HL-60 (cell line): Measurements from ENCODE around the gene F8.

Experiments used
- CTCF ChIP-seq: IDR thresholded peaks from one replicate; pipeline ENCODE4 v1.5.1; 2011; ENCODE audit warnings: low read length, control low read depth, inconsistent platforms; ENCODE audit not compliant: insufficient read depth
- POLR2AphosphoS5 ChIP-seq: IDR thresholded peaks from 2 replicates; pipeline ENCODE4 v1.6.1; 2012; ENCODE audit warnings: low read depth
- REST ChIP-seq: IDR thresholded peaks from 2 replicates; pipeline ENCODE4 v1.6.1; 2012; ENCODE audit warnings: low read depth; ENCODE audit not compliant: insufficient replicate concordance

GRCh38 chrX:155054255-155054654, 31.7 kb upstream of the F8 start:
- TF ChIP-seq CTCF: no peak
- TF ChIP-seq POLR2AphosphoS5: no peak
- TF ChIP-seq REST: no peak
